Left hindlimb (tissue), 1 donor: ENCODE measurements around the gene MORN5.

Experiments used
- DNase-seq: peaks from one replicate; pipeline ENCODE4 v3.0.0-alpha.2; 2018

MORN5 gene

GRCh38 chr9:122192914-122193525 is 33.3 kb downstream of the MORN5 start:
- DNase-seq: no peak

- DNase-seq: no peak
These were observed 33.9 kb downstream of the MORN5 start for GRCh38 chr9:122193651-122194050.

GRCh38 chr9:122195875-122196274 is 36.2 kb downstream of the MORN5 start:
- DNase-seq: no peak

GRCh38 chr9:122197426-122197825 is 37.7 kb downstream of the MORN5 start:
- no peak for DNase-seq

- no peak for DNase-seq
These were observed 38.2 kb downstream of the MORN5 start for GRCh38 chr9:122197882-122198281.

GRCh38 chr9:122200960-122201595 is 41.4 kb downstream of the MORN5 start:
- no peak for DNase-seq

GRCh38 chr9:122201641-122202040 is 41.9 kb downstream of the MORN5 start:
- DNase-seq: no peak

GRCh38 chr9:122202111-122202510 is 42.4 kb downstream of the MORN5 start:
- DNase-seq: no peak

- no peak for DNase-seq
These were observed 44.3 kb downstream of the MORN5 start for GRCh38 chr9:122204055-122204454.

GRCh38 chr9:122204491-122204890 is 44.8 kb downstream of the MORN5 start:
- DNase-seq: no peak

- DNase-seq: no peak
These were observed 45.5 kb downstream of the MORN5 start for GRCh38 chr9:122205176-122205575.

GRCh38 chr9:122206118-122207046 is 46.7 kb downstream of the MORN5 start:
- peak; percentile 81 for DNase-seq

- no peak for DNase-seq
These were observed 47.4 kb downstream of the MORN5 start for GRCh38 chr9:122207096-122207495.

- no peak for DNase-seq
These were observed 49.7 kb downstream of the MORN5 start for GRCh38 chr9:122209451-122209850.

- no peak for DNase-seq
These were observed 52.8 kb downstream of the MORN5 start for GRCh38 chr9:122212473-122213004.

GRCh38 chr9:122213102-122213588 is 53.4 kb downstream of the MORN5 start:
- DNase-seq: no peak

- no peak for DNase-seq
These were observed 54.1 kb downstream of the MORN5 start for GRCh38 chr9:122213589-122214413.

GRCh38 chr9:122214507-122214906 is 54.8 kb downstream of the MORN5 start:
- no peak for DNase-seq

GRCh38 chr9:122215663-122216062 is 56.0 kb downstream of the MORN5 start:
- DNase-seq: no peak

GRCh38 chr9:122216138-122216797 is 56.6 kb downstream of the MORN5 start:
- no peak for DNase-seq

GRCh38 chr9:122216798-122217418 is 57.2 kb downstream of the MORN5 start:
- DNase-seq: no peak
